ENCODE data around the gene CORO1C.

DNA sequence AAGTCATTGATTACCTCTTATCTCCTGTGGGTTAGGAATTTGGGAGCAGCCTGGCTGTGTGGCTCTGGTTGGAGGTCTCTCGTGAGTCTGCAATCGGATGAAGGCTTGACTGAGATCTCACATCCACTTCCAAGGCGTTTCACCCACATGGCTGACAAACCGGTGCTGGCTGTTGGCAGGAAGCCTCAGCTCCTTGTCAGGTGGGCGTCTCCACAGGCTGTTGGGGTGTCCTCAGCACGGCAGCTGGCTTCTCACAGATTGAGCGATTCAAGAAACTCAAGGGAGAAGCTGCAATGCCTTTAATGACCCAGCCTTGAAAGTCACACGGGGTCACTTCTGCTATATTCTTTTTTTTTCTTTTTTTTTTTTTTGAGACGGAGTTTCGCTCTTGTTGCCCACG, 28.6 kb upstream of the CORO1C start:
- TF ChIP-seq, protein P1, sequence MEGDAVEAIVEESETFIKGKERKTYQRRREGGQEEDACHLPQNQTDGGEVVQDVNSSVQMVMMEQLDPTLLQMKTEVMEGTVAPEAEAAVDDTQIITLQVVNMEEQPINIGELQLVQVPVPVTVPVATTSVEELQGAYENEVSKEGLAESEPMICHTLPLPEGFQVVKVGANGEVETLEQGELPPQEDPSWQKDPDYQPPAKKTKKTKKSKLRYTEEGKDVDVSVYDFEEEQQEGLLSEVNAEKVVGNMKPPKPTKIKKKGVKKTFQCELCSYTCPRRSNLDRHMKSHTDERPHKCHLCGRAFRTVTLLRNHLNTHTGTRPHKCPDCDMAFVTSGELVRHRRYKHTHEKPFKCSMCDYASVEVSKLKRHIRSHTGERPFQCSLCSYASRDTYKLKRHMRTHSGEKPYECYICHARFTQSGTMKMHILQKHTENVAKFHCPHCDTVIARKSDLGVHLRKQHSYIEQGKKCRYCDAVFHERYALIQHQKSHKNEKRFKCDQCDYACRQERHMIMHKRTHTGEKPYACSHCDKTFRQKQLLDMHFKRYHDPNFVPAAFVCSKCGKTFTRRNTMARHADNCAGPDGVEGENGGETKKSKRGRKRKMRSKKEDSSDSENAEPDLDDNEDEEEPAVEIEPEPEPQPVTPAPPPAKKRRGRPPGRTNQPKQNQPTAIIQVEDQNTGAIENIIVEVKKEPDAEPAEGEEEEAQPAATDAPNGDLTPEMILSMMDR (IDR thresholded peaks at IDR 0.05): no peak
- TF ChIP-seq EZH2phosphoT487 (IDR thresholded peaks at IDR 0.05) (no peak), EZH2 (IDR thresholded peaks at IDR 0.05) (no peak)
